Activated T-cell treated with anti-CD3 and anti-CD28 coated beads, Interleukin-2, amount 50 U/mL, for 72 hours (primary cell): ENCODE measurements around the gene LRMDA. TPM values are rescaled to one million over a fixed set of nuclear protein-coding genes. Genes with fewer than 3 reads are reported as not detected.

Experiments
- ATAC-seq, 2 donors: fragments of 150-1000 bp; cut with Tn5 transposase; replicated peaks in 1 of 2; 2 replicates each; pipeline ENCODE4 v1.10.0; 2021; ENCODE audit warnings: moderate library complexity in 2 of 2, mild to moderate bottlenecking in 1 of 2
- DNase-seq, 2 donors: peaks; one replicate each; pipeline ENCODE4 v3.0.0; 2021 to 2022; ENCODE audit warnings: mixed read lengths in 1 of 2
- H3K27ac Mint-ChIP-seq: one replicate; pipeline ENCODE4 v1.8.0; 2022; ENCODE audit warnings: mild to moderate bottlenecking, moderate library complexity, mixed read lengths
- H3K27me3 Mint-ChIP-seq: one replicate; pipeline ENCODE4 v1.8.0; 2022; ENCODE audit warnings: low read depth, mixed read lengths
- H3K36me3 Mint-ChIP-seq, 2 donors: one replicate each; pipeline ENCODE4 v1.8.0; 2022; ENCODE audit warnings: mixed read lengths in 2 of 2, mild to moderate bottlenecking in 1 of 2; ENCODE audit not compliant: insufficient read depth in 2 of 2
- H3K4me1 Mint-ChIP-seq: one replicate; pipeline ENCODE4 v1.8.0; 2022; ENCODE audit warnings: low read depth, mixed read lengths
- H3K4me3 Mint-ChIP-seq, 2 donors: one replicate each; pipeline ENCODE4 v1.8.0; 2022; ENCODE audit warnings: mild to moderate bottlenecking in 2 of 2, mixed read lengths in 2 of 2, moderate library complexity in 2 of 2
- H3K9me3 Mint-ChIP-seq, 2 donors: one replicate each; pipeline ENCODE4 v1.8.0; 2022; ENCODE audit warnings: mixed read lengths in 2 of 2
- total RNA-seq, 2 donors: library from RNA; stranded (reverse); gene quantifications; one replicate each; pipeline ENCODE4 v1.2.3, GENCODE V29; 2022

Gene LRMDA
- total RNA-seq, 2 donors from 2014 or later = not detected

DNA sequence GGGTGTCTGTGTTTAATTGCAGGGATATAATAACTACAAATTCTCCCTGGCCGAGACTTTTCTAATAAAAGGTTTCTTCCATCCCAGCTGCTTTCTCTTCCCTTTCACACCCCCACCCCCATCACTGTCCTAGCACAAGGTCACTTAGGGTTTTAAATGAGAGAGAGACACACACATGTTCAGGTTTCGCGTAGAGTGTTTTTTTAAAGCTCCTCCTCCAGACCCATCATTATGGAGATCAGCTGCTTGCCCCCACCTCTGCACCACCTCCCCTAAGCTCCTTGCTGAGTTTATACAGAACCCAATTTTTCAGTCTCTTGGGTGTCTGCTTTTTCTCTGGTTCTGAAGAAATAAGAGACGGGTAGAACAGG is 18.6 kb downstream of the LRMDA start:
- H3K27me3 Mint-ChIP-seq = peaks cover 20% of the 10 kb centered on the region
- H3K36me3 Mint-ChIP-seq = no peaks in the 10 kb centered on the region
- no peak for ATAC-seq
- no peak overlapping the region for H3K27ac Mint-ChIP-seq
- no peak for DNase-seq
- H3K4me3 Mint-ChIP-seq = no peak overlapping the region
- H3K4me1 Mint-ChIP-seq = no peaks in the 10 kb centered on the region
- H3K9me3 Mint-ChIP-seq = peaks cover 4 to 8% of the 10 kb centered on the region in 2 donors

DNA sequence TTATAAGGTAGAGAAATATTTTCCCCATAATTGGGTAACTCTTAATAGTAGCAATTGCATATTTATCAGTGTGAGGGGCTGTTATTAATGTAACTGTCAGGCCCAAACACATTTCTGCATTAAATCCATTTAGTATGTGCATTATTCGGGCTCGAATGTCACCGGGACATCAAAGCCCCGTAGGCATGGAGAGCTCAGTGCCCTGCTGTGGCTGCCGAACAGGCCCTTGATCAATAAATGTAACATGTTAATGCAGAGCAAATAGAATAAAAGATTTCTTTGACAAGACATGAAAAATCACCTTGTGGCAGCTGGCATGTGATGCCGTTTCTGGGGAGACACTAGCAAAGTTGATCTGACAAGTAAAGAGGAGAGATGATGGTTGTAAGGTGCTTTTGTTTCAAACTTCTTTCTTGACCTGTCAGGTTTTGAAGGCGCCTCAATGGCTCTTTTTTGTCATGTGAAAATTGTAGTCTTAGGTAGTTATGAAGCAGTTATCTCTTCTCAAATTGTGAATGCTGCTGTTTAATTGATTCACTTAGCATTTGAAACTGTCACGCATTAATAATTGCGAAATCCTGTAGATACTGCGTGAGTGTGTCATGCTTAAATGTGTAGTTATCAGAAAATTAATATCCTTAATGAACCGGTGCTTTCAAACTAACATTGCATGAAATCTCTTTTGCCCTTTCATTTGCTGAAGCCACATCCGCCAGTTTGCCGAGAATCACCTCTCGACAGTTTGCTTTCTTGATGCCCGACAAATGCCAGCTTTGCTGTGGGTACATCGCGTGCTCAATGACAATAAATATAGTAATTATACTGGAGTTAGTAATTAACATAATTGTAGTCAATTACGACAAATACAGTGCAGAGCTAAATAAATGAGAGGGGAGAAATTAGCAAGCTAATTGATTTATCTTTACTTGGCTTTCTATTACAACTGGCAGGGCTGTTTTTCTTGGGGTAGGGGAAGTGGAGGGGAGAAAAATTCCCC is 19.5 kb downstream of the LRMDA start:
- Mint-ChIP-seq H3K9me3 (peaks cover 4 to 8% of the 10 kb centered on the region in 2 donors), H3K4me3 (no peak overlapping the region), H3K27ac (no peak overlapping the region), H3K27me3 (peaks cover 20% of the 10 kb centered on the region), H3K36me3 (no peaks in the 10 kb centered on the region), H3K4me1 (no peaks in the 10 kb centered on the region)
- DNase-seq (no peak), ATAC-seq (no peak)

DNA sequence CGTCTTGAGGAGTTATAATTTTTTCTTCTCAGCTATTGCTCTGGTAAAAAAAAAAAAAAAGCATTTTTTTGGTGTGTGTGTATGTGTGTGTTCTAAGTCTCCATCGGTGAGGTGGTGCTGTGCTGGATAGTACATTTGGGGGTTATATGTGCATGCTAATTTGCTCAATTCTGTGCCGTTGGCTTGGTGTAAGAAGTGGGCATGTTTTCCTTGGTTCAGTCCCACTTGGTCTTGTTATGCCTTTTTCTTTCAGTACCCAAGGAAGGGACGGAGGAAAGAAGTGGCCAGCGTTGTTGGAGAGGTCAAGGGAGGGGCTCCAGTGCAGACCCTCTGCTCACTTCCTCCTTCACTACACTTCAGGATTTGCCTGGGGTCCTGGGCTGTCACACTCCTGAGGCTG is 20.4 kb downstream of the LRMDA start:
- ATAC-seq (no peak), DNase-seq (no peak)
- Mint-ChIP-seq H3K27me3 (peaks cover 16% of the 10 kb centered on the region), H3K9me3 (peaks cover under 1 to 4% of the 10 kb centered on the region in 2 donors), H3K27ac (no peak overlapping the region), H3K4me3 (no peak overlapping the region), H3K36me3 (no peaks in the 10 kb centered on the region), H3K4me1 (no peaks in the 10 kb centered on the region)

DNA sequence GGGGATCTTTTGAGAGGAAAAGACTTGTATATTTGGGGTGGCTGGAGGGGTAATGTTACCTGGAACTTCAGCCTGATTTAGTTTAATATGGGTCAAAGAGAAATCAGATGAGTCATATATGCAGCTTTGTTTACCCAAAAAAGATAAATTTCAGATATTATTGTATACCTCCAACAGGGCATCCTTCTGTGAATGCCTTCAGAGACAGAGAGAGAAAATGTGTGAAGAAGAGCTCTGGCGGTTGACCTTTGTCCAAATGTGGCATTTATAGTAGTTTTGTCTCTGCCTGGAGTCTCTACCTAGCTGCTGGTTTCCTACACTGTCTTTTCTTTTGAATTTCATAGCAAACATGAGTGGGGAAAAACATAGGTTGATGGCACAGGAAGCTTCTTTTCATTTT is 21.6 kb downstream of the LRMDA start:
- no peaks in the 10 kb centered on the region for H3K4me1 Mint-ChIP-seq
- ATAC-seq = no peak
- H3K36me3 Mint-ChIP-seq = no peaks in the 10 kb centered on the region
- H3K9me3 Mint-ChIP-seq = no peaks in the 10 kb centered on the region
- no peak for DNase-seq
- H3K27ac Mint-ChIP-seq = no peak overlapping the region
- H3K27me3 Mint-ChIP-seq = peaks cover 11% of the 10 kb centered on the region
- H3K4me3 Mint-ChIP-seq = no peak overlapping the region

DNA sequence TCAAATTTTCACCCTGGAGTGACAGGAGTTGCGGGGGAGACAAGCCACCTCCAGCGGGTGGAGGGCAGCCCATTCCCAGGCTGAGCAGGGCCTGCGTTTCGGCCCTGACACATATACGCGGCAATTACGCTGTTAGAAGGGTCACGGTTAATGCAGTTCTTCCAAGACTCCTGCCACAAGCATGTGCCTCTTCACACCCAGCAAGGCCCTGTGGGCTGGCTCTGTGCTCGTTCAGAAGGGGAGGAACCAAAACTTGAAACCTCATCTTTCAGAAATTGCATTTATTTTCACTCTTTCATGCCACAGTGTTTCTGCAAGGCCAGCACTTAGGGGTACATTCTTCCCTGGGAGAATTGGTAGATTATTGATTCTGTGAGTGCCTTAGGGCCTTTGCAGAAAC is 24.7 kb downstream of the LRMDA start:
- DNase-seq = no peak

DNA sequence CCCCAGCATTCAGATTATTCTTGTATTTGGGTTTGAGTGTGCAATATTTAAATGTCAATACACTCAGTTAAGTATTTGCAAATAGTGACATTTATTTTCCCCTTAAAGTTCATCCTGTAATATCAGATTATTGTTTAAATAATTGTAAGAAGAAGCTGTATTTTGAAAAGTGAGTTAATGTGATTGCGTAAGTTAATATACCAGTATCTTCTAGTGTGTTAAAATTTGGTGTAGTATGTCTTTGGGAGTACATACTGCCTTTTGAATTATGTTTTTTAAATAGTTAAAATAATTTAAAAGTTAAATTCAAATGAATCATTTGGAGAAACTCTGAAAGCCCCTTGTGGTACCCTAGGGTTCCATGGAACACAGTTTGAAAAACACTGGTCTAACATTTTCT is 28.6 kb downstream of the LRMDA start:
- Mint-ChIP-seq H3K9me3 (no peaks in the 10 kb centered on the region), H3K27ac (no peak overlapping the region), H3K27me3 (no peaks in the 10 kb centered on the region), H3K36me3 (no peaks in the 10 kb centered on the region), H3K4me3 (no peak overlapping the region), H3K4me1 (no peaks in the 10 kb centered on the region)
- ATAC-seq = no peak
- no peak for DNase-seq

More for the DNA sequence above, 24.7 kb downstream of the LRMDA start:
- Mint-ChIP-seq H3K4me3 (no peak overlapping the region), H3K4me1 (no peaks in the 10 kb centered on the region), H3K27ac (no peak overlapping the region), H3K27me3 (no peaks in the 10 kb centered on the region), H3K9me3 (no peaks in the 10 kb centered on the region), H3K36me3 (no peaks in the 10 kb centered on the region)
- no peak for ATAC-seq

DNA sequence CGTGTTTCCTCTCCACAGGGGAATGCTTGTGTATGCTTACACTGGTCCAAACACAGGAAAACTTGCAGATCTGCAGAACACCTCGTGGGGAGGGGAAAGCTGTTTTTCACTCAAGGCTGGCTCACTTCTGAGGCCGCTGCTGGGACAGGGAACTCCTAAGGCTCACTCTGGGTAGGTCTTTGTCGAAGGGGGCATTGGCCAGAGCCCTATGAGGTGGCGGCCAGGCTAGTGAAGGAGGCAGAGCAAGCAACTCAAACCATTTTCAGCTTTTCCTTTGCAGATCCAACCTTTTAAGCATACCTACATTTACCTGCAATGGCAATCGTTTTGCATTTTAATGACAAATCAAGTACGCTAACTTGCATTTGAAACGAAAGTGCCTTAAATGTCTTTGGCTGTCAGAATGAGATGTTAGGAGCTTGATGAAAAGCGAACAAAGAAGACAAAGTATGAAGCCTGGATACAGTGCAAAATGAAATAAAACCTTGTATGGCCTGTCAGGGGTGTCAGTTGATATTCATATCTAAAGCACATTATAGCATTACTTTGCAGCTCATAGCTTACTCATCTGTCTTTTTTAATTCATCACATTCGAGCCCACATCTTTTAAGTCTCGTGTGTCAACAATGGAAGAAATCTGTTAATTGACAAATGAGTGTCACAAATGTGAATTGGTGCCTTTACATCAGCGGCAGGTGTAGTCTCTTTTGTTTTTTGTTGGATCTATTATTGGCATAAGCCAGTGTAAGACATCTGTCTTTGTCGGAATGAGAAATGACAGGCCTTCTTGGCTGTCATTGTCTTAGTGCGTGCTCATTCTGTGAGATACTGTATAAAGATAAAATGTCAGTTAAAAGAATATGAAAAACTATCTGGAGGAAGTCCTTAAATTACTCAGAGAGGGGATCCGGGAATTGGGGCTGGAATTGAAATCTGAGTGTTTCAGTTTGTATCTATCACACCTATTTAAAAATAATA is 30.5 kb downstream of the LRMDA start:
- H3K27me3 Mint-ChIP-seq = peaks cover 5% of the 10 kb centered on the region
- H3K4me3 Mint-ChIP-seq = no peak overlapping the region
- no peaks in the 10 kb centered on the region for H3K9me3 Mint-ChIP-seq
- no peaks in the 10 kb centered on the region for H3K4me1 Mint-ChIP-seq
- no peak for ATAC-seq
- H3K27ac Mint-ChIP-seq = no peak overlapping the region
- no peak for DNase-seq
- H3K36me3 Mint-ChIP-seq = no peaks in the 10 kb centered on the region

DNA sequence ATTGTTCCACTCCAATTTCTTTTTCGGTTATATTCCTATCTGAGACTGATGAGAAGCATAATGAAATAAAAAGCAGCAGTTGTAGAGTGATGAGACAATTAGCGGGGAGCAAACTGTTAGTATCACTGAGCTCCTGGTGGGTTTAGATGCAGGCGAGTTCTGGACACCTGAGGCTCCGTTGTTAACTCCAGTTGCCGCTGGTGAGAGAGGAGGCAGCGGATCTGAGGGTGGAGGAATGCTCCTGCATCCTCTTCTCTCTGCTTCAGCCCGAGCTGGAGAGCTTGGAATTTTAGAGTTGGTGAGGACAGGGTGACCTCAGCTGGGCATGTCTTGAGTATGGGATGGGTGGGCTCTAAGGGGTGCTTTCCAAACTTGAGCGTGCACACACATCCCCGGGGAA is 31.4 kb downstream of the LRMDA start:
- DNase-seq (no peak), ATAC-seq (no peak)
- H3K9me3 Mint-ChIP-seq = no peaks in the 10 kb centered on the region
- no peak overlapping the region for H3K4me3 Mint-ChIP-seq
- no peaks in the 10 kb centered on the region for H3K4me1 Mint-ChIP-seq
- H3K27me3 Mint-ChIP-seq = peaks cover 12% of the 10 kb centered on the region
- H3K36me3 Mint-ChIP-seq = no peaks in the 10 kb centered on the region
- H3K27ac Mint-ChIP-seq = no peak overlapping the region

DNA sequence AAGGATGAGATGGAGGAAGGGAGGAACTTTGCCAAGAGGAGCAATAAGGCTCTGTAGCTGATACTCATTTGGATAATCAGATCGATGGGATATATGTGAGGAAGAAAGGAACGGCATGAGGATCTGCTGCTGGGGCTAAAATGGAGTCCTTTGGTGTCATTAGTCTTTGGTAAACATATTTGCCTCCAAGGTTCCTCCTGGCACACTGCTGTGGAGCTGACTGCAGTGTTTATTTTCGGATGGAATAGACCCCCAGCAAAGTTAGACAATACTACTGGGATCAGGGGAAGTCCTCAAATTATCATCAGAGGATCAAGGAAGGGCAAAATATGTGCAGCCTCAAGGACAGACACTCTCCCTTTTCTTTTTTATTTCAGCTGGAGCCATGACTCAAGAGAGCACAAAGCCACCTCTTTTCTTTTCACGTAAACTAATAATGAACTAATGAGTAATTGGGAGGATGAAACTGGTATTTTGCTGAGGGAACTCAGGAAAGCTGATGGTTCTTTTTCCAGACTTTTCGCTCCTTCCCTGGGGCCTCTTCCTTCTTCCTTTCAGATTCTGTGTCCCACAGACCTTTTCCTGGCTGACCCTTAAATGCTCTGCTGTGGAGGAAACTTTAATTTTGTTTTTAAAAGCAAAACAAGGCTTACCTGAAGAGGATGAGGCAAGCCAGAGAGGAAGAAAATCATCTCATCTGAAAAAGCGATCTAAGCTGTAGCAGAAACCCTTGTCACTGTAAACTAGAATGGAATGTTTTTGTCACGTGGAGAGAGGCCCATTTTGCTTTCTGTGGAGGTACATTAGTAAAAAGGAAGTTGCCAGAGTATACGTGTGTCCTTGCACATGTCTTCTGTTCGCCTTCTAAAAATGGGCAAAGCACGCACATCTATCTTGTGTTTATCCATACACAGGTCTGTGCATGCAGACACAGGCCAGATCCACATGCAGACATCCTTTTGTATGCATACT is 33.3 kb downstream of the LRMDA start:
- no peak overlapping the region for H3K27ac Mint-ChIP-seq
- ATAC-seq (no peak), DNase-seq (no peak)
- no peaks in the 10 kb centered on the region for H3K36me3 Mint-ChIP-seq
- H3K4me3 Mint-ChIP-seq = no peak overlapping the region
- H3K4me1 Mint-ChIP-seq = no peaks in the 10 kb centered on the region
- H3K27me3 Mint-ChIP-seq = peaks cover 12% of the 10 kb centered on the region
- H3K9me3 Mint-ChIP-seq = no peaks in the 10 kb centered on the region

DNA sequence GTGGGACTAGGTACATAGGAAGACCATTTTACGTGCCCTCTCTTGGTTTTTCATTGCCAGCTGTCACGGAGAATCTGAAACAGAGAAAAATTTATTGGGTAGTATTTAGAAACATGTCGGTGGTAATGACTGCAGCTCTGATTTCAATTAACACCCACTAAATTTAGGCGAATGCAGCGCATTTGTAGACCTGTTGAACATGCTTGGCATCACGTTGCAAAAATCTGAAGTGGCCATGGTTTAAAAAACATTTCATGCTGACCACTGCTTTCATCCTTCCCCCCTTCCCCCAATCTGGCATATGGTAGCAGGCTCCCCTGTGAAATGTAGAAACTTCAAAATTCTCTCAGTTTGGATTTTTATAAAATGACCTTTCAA is 34.0 kb downstream of the LRMDA start:
- DNase-seq (no peak), ATAC-seq (no peak)
- no peaks in the 10 kb centered on the region for H3K4me1 Mint-ChIP-seq
- no peak overlapping the region for H3K4me3 Mint-ChIP-seq
- peaks cover 12% of the 10 kb centered on the region for H3K27me3 Mint-ChIP-seq
- no peaks in the 10 kb centered on the region for H3K9me3 Mint-ChIP-seq
- H3K27ac Mint-ChIP-seq = no peak overlapping the region
- H3K36me3 Mint-ChIP-seq = no peaks in the 10 kb centered on the region

DNA sequence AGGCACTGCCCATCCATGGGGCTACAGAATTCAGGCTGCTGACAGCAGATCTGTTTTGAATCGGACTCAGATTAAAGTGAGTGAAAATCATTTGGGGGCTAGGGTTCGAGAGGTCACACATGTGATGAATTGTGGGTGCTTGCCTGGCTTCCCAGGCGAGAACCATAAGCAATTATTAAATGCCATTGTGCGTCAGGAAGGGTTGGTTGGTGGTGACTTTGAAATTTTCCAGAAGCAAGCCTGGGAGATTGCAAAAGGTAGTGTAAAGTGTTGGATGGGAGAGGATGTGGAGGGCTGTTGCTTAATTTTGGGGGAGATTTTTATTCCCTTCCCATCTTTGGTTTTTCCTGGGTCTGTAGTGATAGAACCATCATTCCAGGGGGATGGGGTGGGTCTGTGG is 34.6 kb downstream of the LRMDA start:
- H3K27me3 Mint-ChIP-seq = peaks cover 12% of the 10 kb centered on the region
- no peak overlapping the region for H3K27ac Mint-ChIP-seq
- no peaks in the 10 kb centered on the region for H3K4me1 Mint-ChIP-seq
- no peak overlapping the region for H3K4me3 Mint-ChIP-seq
- no peaks in the 10 kb centered on the region for H3K36me3 Mint-ChIP-seq
- H3K9me3 Mint-ChIP-seq = no peaks in the 10 kb centered on the region
- ATAC-seq (no peak), DNase-seq (no peak)

DNA sequence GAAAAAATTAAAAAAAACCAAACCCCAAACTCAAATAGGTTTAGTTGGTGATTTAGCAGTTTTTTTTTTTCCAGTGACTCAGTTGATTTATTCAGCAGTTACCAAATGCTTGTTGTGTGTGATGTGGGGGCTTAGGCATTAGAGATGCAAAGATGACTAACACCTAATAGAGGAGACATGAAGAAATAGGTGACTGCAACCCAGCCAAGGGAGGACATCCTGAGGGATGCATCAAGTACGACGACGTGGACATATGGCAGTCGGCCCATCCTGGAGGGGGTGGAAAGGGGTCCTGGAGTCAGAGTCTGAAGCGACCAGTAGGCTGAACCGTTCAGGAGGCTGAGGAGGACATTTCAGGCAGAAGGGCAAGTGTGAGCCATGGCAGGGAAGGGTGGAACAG is 35.5 kb downstream of the LRMDA start:
- no peak for DNase-seq
- Mint-ChIP-seq H3K36me3 (no peaks in the 10 kb centered on the region), H3K4me1 (no peaks in the 10 kb centered on the region), H3K9me3 (no peaks in the 10 kb centered on the region), H3K4me3 (no peak overlapping the region), H3K27ac (no peak overlapping the region), H3K27me3 (peaks cover 12% of the 10 kb centered on the region)
- ATAC-seq = no peak
